ENCODE measurements around the gene APOE.
"Not testable (repeated sequence)": the region's sequence is repeated elsewhere in the genome, so short reads cannot be mapped to it uniquely, and the experiment has no call there.

APOE gene

DNA sequence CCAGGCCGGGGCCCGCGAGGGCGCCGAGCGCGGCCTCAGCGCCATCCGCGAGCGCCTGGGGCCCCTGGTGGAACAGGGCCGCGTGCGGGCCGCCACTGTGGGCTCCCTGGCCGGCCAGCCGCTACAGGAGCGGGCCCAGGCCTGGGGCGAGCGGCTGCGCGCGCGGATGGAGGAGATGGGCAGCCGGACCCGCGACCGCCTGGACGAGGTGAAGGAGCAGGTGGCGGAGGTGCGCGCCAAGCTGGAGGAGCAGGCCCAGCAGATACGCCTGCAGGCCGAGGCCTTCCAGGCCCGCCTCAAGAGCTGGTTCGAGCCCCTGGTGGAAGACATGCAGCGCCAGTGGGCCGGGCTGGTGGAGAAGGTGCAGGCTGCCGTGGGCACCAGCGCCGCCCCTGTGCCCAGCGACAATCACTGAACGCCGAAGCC, 3.3 kb downstream of the APOE start:
- no peak for DNase-seq

- no peak for DNase-seq
Measured at GRCh38 chr19:44909775-44910174, 4.2 kb downstream of the APOE start.

- DNase-seq, result not testable (repeated sequence)
Measured at GRCh38 chr19:44911896-44912295, 6.3 kb downstream of the APOE start.

DNA sequence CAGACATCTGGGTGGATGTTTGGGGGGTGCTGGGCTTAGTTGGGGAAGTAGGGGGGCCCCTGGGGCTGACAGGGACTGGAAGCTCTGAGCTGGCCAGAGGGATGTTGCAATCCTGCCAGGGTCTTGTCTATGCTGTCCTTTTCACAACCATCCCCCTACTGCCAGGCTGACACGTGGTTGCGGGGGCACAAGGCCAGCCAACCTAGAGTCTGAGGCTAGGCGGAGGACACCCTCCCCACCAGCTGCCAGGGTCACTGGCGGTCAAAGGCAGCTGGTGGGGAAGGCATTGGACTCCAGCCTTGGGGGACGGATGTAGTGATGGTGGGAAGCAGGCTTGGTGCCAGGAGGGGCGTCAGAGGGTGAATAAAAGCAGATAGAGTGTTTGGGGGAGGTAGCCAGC, 7.3 kb downstream of the APOE start:
- DNase-seq, result peak in 54 of 56 donors; percentile 29 to 94 (median 78)

DNA sequence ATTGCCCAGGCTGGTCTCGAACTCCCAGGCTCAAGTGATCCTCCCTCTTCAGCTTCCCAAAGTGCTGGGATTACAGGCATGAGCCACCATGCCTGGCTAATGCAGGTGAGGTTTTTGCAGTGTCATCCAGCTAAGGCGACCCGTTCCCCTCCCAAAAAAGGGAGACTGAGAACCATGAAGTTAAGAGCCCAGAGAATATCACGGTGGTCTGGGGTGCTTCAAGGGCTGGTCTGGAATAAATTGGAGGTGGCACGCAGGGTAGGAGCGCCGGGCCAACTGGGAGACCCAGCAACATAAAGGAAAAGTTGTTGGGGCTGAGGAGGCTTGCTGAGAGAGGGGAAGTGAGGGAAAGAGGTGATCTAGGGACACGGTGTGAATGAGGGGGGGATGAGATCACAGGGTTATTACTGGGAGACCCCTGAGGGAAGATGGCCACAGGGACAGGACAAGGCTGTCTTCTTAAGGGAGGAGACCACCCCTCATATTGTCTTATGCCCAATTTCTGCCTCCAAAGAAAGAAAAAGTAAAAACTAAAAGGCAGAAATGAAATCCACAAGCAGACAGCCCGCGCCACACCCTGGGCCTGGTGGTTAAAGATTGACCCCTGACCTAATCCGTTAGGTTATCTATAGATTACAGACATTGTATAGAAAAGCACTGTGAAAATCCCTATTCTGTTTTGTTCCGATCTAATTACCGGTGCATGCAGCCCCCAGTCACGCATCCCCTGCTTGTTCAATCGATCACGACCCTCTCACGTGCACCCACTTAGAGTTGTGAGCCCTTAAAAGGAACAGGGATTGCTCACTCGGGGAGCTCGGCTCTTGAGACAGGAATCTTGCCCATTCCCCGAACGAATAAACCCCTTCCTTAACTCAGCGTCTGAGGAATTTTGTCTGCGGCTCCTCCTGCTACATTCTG, 8.2 kb downstream of the APOE start:
- peak in 2 of 56 donors; percentile 7 to 27 for DNase-seq

- DNase-seq, result peak; percentile 13 to 89 (median 67)
Measured at GRCh38 chr19:44914433-44915206, 9.0 kb downstream of the APOE start, which contains the start of gene APOC1. Gene APOC1 (plus strand): TSS chr19:44914608. CDS start chr19:44914892, 284 bp downstream.

- no peak for DNase-seq
Measured at GRCh38 chr19:44924243-44924725, 18.7 kb downstream of the APOE start.

- DNase-seq, result peak in 55 of 56 donors; percentile 12 to 93 (median 82)
Measured at GRCh38 chr19:44925114-44925891, 19.7 kb downstream of the APOE start.

DNA sequence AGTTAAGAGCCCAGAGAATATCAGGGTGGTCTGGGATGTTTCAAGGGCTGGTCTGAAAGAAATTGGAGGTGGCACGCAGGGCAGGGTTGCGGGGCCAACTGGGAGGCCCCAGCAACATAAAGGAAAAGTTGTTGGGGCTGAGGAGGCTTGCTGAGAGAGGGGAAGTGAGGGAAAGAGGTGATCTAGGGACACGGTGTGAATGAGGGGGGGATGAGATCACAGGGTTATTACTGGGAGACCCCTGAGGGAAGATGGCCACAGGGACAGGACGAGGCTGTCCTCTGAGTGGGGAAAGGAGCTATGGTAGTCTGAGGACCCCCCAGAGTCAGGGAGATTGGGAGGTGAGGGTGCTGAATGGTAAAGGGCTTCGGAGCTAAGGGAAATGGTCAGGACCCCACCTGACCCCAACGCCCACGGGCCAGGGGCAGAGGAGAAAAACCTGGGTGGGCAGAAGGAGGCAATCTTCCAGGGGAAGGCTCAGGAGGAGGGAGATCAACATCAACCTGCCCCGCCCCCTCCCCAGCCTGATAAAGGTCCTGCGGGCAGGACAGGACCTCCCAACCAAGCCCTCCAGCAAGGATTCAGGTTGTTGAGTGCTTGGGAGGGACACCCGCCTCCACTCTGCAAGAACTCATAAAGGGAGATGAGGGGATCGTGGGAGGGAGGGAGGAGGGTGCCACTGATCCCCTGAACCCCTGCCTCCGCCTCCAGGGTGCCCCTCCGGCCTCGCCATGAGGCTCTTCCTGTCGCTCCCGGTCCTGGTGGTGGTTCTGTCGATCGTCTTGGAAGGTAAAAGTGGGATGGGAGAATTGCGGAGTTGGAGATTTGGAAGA, 20.9 kb downstream of the APOE start:
- DNase-seq, result peak in 1 of 56 donors; percentile 35

DNA sequence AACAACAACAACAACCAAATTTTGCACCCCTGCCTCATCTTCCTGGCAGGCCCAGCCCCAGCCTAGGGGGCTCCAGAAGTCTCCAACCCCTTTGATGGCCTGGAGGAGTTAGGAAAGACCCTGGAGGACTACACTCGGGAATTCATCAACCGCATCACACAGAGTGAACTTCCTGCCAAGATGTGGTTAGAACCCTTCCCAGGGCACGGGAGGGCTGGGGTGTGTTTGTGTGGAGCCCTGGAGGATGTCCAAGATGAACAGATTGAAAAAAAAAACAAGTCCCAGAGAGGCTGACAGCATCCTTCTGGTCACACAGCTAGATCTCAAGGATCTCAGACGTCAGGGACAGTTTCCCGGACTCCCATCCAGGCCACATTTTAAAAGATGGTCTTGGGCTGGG, 22.1 kb downstream of the APOE start:
- no peak for DNase-seq

- no peak for DNase-seq
Measured at GRCh38 chr19:44930088-44930487, 24.5 kb downstream of the APOE start.

- no peak for DNase-seq
Measured at GRCh38 chr19:44931541-44931940, 25.9 kb downstream of the APOE start.

- no peak for DNase-seq
Measured at GRCh38 chr19:44939668-44940067, 34.1 kb downstream of the APOE start.

DNA sequence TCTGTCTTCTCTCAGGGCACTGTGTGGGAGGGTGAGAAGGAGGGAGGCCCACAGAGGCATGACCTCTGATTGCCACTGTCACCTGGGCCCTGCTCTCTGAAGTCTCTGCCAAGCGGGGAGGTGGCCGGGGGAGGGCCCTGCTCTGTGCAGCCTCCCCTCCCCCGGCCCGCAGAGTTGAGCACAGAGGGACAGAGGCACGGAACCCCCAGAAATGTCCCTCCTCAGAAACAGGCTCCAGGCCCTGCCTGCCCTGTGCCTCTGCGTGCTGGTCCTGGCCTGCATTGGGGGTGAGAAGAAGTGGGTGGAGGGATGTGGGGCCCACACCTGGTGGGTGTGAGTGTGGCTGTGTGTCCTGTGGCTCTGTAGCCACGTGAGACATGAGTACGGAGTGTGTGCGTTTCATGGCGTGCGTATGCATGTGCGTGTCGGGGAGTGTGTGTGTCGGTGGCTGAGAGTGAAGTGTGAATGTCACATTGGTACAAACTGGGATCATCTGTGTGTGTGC, 36.5 kb downstream of the APOE start, which contains the start of gene APOC4:
TSS of gene APOC4 (plus strand) at position 171 of the 505 bp plus-strand sequence. CDS start at position 212, 41 bp downstream.
- no peak for DNase-seq

DNA sequence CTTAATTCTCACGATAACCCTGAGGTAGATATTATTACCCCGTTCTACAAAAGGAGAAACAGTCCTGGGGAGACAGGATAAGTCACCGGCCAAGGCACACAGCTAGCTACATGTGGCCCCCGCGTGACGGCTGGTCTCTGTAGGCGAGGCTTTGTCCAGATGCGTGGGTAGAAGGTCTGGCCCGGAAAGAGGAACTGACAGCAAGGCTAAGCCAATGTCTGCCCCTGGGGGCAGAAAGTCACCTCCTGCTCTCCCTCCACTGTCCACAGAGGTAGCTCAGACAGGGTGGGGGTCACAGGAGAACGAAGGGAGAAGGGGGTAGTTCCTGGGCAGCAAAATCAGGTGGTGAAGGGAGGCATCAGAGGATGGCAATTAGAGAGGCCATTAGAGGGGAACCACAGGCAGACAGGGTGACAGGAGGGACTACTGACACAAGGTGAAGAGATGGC, 38.2 kb downstream of the APOE start:
- DNase-seq, result peak in 38 of 56 donors; percentile 8 to 74 (median 32)

DNA sequence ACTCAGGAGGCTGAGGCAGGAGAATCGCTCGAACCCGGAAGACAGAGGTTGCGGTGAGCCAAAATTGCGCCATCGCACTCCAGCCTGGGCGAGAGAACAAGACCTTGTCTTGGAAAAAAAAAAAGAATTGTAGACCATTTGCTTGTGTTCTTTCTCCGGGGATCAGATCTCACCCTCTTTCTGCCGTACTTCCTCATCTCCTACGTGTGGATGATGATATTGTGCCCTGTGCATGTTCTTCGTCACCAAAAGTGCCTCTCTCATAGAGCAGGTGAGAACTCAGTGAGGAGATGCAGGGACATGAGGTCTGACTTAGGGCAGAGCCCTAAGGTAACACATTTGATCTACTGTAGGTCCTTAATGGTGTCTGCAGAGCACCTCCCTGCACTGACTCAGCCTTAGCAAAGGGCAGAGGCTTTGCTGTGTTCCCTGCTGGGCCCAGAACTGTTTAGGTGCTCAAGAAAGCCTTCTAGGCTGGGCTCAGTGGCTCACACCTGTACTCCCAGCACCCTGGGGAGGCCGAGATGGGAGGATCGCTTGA, 41.5 kb downstream of the APOE start:
- peak in 1 of 56 donors; percentile 21 for DNase-seq

DNA sequence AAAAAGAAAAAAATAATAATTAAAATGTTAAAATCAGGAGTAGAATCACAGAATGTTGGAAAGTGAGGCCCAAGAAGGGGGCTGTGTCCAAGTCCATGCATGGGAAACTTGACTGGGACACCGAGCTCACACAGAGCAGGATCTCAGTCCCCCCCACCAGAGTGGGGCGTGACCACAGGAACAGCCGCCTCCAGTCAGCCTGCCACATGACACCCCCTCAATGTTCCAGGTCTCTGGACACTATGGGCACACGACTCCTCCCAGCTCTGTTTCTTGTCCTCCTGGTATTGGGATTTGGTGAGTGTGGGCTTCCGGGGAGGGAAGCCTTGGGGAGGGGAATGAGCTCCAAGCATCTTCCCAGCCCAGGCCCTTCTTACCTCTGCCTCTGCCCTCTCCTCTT, 42.6 kb downstream of the APOE start:
- DNase-seq, result no peak

GRCh38 chr19:44948763-44949374, 43.3 kb downstream of the APOE start:
- DNase-seq, result no peak

- DNase-seq, result no peak
Measured at GRCh38 chr19:44949550-44949949, 44.0 kb downstream of the APOE start.
